GM12878 (cell line): ENCODE measurements around the gene PQBP1. TPM values are rescaled to one million over a fixed set of nuclear protein-coding genes. Genes with fewer than 3 reads are reported as not detected.

Experiments used
- ATF7 ChIP-seq: fragments of 450-650 bp; IDR thresholded peaks from 2 replicates; pipeline ENCODE4 v1.6.1; 2016; ENCODE audit warnings: low read depth, mild to moderate bottlenecking
- CEBPB ChIP-seq, 2 experiments: fragments of 150-350 bp in 1 of 2; IDR thresholded peaks; 2 replicates each; pipeline ENCODE4 v1.6.1; 2012 to 2014; ENCODE audit warnings: low read depth in 2 of 2, low read length in 2 of 2, borderline replicate concordance in 1 of 2, inconsistent platforms in 1 of 2
- CEBPZ ChIP-seq: fragments of 150-350 bp; IDR thresholded peaks from 2 replicates; pipeline ENCODE4 v1.6.1; 2016; ENCODE audit warnings: low read depth, low read length
- CHD2 ChIP-seq: IDR thresholded peaks from 2 replicates; pipeline ENCODE4 v1.6.1; 2011; ENCODE audit warnings: low read depth, low read length, improper control_type of control experiment, borderline replicate concordance
- ESRRA ChIP-seq: IDR thresholded peaks from 2 replicates; pipeline ENCODE4 v1.6.1; 2012; ENCODE audit warnings: mild to moderate bottlenecking, low read length, improper control_type of control experiment
- HDAC6 ChIP-seq: fragments of 200-600 bp; sonication (generic); IDR thresholded peaks from one replicate; pipeline ENCODE4 v1.8.0; 2017; ENCODE audit warnings: antibody characterized with exemption; ENCODE audit not compliant: unreplicated experiment
- POLR2AphosphoS5 ChIP-seq: IDR thresholded peaks from 2 replicates; pipeline ENCODE4 v1.6.1; 2011; ENCODE audit warnings: mild to moderate bottlenecking, low read length, inconsistent platforms
- RFX5 ChIP-seq: IDR thresholded peaks from 2 replicates; pipeline ENCODE4 v1.6.1; 2011; ENCODE audit warnings: low read depth, low read length, improper control_type of control experiment
- SRF ChIP-seq, 2 experiments: IDR thresholded peaks; 2 replicates each; pipeline ENCODE4 v1.6.1; 2011; ENCODE audit warnings: low read depth in 2 of 2, low read length in 2 of 2, mild to moderate bottlenecking in 1 of 2, moderate library complexity in 1 of 2
- TCF3 ChIP-seq: IDR thresholded peaks from 2 replicates; pipeline ENCODE4 v1.6.1; 2012; ENCODE audit warnings: low read depth, mild to moderate bottlenecking, low read length, borderline replicate concordance; ENCODE audit not compliant: insufficient read depth
- ZBED1 ChIP-seq: IDR thresholded peaks from 2 replicates; pipeline ENCODE4 v1.6.1; 2016; ENCODE audit warnings: borderline replicate concordance
- ZBTB40 ChIP-seq: fragments of 450-650 bp; IDR thresholded peaks from 2 replicates; pipeline ENCODE4 v1.6.1; 2016; ENCODE audit warnings: mild to moderate bottlenecking, moderate library complexity, borderline replicate concordance
- polyA plus RNA-seq, 11 experiments: library from polyadenylated mRNA; depleted of rRNA in 4 of 11; unstranded in 6 of 11; stranded (reverse) in 5 of 11; fragments of >200 nt; fragmentation: Nextera tagmentation in 4 of 11; fragmentation: Illumina TruSeq in 1 of 11; extraction: Ambion mirVana in 4 of 11; extraction: Trizol in 1 of 11; gene quantifications; 1 replicate in 1 of 11; 2 replicates in 10 of 11; pipeline versions ENCODE4 v1.2.1 to v1.2.3, GENCODE V29; 2011 to 2016; ENCODE audit warnings: inconsistent platforms in 2 of 11, missing spikeins in 2 of 11, low read depth in 1 of 11
- total RNA-seq, 4 experiments: library from RNA; depleted of rRNA in 3 of 4; stranded (reverse); fragments of >200 nt in 3 of 4; fragmentation: Illumina TruSeq in 1 of 4; extraction: Trizol in 1 of 4; gene quantifications; 2 replicates each; pipeline versions ENCODE4 v1.2.1 to v1.2.3, GENCODE V29; 2013 to 2021
- TF ChIP-seq, protein P1 (sequence below): IDR thresholded peaks from 2 replicates; pipeline ENCODE4 v1.6.1; 2011; ENCODE audit warnings: borderline replicate concordance, low read depth, mild to moderate bottlenecking, moderate library complexity, low read length; ENCODE audit not compliant: insufficient read depth, poor library complexity, severe bottlenecking
- TF ChIP-seq, protein P2 (sequence below): IDR thresholded peaks from 2 replicates; pipeline ENCODE4 v1.6.1; 2012; ENCODE audit warnings: improper control_type of control experiment, low read depth, low read length; ENCODE audit not compliant: insufficient replicate concordance

The PQBP1 gene
- total and polyA plus RNA-seq, 10 of the 15 experiments (the other 5 are each of a cell fraction or from before 2014, with no cell fraction given), result 12.5 to 74.8 (median 68.5) TPM

DNA sequence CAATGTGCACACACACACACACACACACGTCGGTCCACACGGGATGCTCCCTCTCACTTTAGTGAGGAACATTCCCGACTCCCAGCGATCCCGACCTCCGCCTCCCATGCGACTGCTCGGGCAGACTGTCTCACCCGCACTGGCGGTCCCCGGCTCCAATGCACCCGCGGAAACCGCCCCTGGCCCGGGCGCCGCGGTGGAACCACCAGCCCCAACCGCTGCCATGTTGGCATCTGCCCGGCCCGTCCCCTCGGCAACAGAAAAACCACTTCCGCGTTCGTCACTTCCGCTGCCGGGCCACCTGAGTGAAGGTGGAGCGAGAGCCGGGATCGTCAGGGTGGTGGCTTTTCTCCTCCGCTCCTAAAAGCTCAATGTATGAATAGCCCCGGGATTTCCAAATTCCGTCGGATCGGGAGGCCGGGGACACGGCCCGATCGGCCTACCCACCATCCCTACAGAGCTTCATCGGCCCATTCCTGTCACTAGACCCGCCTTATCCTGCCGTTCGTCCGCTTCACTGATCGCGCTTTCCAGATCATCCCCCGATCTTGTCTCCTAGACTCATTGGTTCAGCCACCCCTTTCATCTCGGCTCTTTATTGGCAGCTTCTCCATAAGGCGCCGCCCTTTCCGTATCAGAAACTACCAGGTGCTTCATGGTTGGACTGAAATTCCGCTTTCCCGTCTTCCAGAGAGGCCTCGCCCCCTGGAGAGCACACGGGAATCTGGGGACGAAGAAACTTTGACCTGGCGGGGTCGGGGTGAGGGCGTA, 13.9 kb downstream of the PQBP1 start, which contains the start of gene SLC35A2 (continued):
- TF ChIP-seq, protein P1, sequence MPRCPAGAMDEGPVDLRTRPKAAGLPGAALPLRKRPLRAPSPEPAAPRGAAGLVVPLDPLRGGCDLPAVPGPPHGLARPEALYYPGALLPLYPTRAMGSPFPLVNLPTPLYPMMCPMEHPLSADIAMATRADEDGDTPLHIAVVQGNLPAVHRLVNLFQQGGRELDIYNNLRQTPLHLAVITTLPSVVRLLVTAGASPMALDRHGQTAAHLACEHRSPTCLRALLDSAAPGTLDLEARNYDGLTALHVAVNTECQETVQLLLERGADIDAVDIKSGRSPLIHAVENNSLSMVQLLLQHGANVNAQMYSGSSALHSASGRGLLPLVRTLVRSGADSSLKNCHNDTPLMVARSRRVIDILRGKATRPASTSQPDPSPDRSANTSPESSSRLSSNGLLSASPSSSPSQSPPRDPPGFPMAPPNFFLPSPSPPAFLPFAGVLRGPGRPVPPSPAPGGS, result peak; percentile 68
- TF ChIP-seq CEBPZ (peak; percentile 39; the same call in 1 of the 2 replicates), CEBPB (IDR thresholded peaks at IDR 0.05; ENCODE audit: borderline replicate concordance in 1 of 2, low read depth in 2 of 2, low read length in 2 of 2) (no peak), ZBED1 (peak; percentile 13; the same call in 1 of the 2 replicates), ATF7 (no peak), TCF3 (no peak), SRF (IDR thresholded peaks at IDR 0.05; ENCODE audit: low read depth in 2 of 2, low read length in 2 of 2) (no peak), POLR2AphosphoS5 (peak; percentile 91), RFX5 (no peak), ESRRA (no peak), ZBTB40 (peak; percentile 87), CHD2 (no peak), HDAC6 (peak; percentile 39)
- TF ChIP-seq, protein P2, sequence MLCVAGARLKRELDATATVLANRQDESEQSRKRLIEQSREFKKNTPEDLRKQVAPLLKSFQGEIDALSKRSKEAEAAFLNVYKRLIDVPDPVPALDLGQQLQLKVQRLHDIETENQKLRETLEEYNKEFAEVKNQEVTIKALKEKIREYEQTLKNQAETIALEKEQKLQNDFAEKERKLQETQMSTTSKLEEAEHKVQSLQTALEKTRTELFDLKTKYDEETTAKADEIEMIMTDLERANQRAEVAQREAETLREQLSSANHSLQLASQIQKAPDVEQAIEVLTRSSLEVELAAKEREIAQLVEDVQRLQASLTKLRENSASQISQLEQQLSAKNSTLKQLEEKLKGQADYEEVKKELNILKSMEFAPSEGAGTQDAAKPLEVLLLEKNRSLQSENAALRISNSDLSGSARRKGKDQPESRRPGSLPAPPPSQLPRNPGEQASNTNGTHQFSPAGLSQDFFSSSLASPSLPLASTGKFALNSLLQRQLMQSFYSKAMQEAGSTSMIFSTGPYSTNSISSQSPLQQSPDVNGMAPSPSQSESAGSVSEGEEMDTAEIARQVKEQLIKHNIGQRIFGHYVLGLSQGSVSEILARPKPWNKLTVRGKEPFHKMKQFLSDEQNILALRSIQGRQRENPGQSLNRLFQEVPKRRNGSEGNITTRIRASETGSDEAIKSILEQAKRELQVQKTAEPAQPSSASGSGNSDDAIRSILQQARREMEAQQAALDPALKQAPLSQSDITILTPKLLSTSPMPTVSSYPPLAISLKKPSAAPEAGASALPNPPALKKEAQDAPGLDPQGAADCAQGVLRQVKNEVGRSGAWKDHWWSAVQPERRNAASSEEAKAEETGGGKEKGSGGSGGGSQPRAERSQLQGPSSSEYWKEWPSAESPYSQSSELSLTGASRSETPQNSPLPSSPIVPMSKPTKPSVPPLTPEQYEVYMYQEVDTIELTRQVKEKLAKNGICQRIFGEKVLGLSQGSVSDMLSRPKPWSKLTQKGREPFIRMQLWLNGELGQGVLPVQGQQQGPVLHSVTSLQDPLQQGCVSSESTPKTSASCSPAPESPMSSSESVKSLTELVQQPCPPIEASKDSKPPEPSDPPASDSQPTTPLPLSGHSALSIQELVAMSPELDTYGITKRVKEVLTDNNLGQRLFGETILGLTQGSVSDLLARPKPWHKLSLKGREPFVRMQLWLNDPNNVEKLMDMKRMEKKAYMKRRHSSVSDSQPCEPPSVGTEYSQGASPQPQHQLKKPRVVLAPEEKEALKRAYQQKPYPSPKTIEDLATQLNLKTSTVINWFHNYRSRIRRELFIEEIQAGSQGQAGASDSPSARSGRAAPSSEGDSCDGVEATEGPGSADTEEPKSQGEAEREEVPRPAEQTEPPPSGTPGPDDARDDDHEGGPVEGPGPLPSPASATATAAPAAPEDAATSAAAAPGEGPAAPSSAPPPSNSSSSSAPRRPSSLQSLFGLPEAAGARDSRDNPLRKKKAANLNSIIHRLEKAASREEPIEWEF, result no peak
